ENCODE data around the gene HOXD3.

Gene HOXD3

DNA sequence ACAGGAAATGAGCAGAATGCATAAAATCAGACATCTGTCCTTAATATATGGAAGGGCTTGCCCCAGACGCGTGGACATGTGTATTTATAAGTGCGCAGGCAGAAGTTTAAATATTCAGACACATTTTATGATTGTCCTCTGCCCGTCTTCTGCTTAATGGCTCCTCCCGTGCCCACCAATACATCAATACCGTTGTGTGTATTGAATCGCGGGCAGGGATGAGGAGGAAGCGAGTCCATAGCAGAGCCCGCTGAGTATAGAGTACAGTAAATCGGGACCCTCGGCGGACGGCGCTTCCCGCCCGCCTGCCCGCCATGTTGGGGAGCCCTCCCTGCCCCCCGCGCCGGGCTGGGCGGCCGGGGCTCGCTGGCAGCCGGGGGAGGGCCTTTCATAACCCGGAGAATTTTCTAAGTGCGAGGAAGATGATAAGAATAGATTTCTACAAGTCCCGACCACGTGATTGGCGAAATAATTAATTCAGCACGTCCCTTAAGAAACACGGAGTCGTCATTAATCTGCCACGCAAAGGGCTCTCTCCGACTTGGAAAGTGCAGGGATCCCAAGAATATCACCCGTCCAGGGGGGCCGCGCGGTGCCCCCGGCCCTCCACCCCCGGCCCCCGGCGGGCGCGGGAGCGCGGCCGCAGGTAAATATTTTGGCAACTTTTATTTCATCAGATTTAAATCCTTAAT is at the start of gene HOXD3:
Gene HOXD3, plus strand, starts transcription at position 501 of the 692 bp plus-strand sequence. CDS start 11,808 bp downstream, outside the sequence.
- DNase-seq, result no peak

DNA sequence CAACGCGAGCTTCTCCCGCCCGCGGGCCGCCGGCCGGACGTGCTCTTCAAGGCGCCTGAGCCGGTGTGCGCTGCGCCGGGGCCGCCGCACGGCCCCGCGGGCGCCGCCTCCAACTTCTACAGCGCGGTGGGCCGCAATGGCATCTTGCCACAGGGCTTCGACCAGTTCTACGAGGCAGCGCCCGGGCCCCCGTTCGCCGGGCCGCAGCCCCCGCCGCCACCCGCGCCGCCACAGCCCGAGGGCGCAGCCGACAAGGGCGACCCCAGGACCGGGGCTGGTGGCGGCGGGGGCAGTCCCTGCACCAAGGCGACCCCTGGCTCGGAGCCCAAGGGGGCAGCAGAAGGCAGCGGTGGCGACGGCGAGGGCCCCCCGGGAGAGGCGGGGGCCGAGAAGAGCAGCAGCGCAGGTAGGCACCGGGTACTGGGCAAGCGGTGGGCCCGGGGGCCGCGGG is 49.4 kb upstream of the HOXD3 start:
- DNase-seq, result no peak

DNA sequence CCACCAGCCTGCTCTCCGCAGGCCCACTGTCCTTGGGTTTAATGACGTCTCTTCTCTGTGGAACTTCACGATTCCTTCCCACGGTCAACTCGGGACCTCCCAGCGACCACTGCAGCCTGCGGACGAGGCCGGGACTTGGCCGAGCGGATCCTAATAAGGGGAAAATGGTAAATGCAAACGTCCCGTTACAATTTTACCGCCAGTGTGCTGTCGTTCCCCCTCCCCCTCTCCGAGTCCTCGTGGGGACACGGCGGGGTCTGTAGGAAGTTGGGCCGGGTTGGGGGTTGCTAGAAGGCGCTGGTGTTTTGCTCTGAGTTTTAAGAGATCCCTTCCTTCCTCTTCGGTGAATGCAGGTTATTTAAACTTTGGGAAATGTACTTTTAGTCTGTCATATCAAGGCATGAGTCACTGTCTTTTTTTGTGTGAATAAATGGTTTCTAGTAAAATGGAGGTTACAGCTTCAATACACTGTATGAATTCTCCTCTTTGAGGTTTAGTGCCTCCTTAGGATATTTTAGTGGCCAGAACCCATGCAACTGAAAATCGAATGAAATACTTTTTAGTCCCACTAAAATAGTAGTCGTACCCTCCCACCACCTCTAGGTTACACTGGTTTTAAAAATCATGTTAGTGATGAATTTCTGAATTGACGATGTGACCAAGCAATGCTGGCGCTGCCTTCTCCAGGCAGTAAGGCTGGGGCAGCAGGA is 47.8 kb upstream of the HOXD3 start:
- no peak for DNase-seq

DNA sequence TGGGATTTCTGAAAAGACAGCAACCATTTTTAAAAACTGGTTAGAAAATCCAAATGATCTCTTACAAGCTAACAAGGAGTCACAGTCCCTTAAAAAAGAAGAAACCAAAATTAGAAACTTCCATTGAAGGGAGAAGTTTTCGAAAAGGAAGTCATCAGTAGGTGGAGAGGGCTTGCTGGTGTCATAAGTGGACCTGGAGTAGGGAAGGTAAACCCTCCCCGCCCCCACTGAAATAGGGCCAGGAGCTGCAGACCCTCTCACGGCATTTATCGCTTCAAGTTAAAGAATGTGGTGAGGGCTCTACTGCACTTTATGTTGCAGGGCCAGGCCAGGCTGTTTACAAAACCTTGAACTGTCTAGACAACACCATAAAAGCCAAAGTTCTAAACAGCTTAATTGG is 47.2 kb upstream of the HOXD3 start:
- DNase-seq, result no peak

DNA sequence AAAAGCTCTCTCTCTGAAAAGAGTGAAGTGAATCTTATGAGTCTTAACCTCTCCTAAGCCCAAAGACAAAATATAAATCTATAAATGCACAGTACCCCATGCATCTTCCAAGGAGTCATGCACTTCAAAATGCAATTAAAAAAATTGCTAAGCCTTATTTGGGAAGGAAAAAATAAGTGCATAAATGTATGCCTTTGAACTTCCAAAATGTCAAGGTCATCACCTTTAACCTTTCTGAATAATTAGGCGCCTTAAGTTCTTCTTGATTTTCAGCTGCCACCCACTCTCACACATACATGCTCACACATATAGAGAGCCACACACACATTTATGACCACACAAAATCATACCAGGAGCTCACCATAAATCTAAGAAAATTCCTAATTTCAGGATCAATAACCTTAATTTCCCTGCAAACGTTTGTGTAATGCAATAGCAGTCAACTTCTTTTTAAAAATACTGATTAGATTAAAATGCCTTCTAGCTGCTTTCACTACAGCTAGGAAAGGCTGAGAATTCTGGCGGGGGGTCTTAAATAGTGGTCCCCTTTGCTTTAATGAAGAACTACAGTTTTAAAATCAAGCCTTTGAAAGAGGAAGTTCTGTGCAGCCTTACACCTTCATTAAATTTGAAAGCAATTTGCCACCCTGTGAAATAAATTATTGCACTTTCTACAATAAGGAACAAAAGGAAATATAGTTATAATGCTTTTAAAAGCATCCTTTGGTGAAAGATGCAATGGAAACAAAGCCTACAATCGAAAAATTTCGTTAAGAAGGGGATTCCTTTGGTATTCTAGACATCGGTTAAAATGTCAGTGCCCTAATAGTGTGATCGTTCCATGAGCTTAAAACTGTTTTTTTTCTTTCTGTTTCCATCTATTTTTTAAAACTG is 46.4 kb upstream of the HOXD3 start:
- DNase-seq, result no peak

DNA sequence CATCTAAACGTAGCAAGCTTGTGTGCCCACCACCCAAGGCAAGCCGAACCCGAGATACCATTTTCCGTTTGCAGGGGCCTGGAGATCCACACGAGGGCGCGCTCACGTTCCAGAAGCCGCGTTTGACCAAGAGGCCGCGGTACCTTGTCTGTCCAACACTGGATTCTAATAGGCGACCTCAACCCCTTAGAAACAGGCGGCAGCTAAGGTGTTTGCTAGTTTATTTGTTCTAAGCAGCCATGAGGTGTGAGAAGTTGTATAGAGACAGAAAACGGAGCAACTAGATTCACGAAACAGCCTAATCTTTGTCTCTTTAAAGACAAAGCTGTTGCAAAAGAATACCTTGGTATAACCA is 45.8 kb upstream of the HOXD3 start:
- no peak for DNase-seq

DNA sequence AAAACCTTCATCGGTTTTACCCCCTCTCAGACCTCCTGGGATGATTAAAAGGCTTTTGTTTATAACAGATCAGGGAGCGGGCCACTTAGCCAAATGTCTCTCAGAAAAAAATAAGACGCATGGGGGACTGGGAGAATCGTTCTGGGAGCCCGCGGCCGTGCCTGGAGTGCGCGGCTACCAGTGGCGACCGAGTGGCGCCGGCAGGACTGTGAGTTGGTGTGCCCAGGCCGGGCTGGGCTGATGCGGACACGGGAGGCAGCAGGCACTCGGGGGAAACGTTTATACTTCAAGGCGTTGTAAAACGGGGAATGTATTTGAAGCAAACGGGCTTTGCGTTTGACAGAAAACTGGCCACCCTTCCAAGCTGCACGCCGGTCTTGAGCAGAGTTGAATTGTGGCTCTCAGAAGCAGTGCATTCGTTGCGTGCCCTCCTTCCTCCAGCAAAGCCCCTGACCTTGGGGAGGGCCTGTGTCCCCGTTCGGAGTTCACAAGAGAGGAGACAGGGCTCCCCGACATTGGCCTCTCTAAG is 45.2 kb upstream of the HOXD3 start:
- DNase-seq, result no peak

DNA sequence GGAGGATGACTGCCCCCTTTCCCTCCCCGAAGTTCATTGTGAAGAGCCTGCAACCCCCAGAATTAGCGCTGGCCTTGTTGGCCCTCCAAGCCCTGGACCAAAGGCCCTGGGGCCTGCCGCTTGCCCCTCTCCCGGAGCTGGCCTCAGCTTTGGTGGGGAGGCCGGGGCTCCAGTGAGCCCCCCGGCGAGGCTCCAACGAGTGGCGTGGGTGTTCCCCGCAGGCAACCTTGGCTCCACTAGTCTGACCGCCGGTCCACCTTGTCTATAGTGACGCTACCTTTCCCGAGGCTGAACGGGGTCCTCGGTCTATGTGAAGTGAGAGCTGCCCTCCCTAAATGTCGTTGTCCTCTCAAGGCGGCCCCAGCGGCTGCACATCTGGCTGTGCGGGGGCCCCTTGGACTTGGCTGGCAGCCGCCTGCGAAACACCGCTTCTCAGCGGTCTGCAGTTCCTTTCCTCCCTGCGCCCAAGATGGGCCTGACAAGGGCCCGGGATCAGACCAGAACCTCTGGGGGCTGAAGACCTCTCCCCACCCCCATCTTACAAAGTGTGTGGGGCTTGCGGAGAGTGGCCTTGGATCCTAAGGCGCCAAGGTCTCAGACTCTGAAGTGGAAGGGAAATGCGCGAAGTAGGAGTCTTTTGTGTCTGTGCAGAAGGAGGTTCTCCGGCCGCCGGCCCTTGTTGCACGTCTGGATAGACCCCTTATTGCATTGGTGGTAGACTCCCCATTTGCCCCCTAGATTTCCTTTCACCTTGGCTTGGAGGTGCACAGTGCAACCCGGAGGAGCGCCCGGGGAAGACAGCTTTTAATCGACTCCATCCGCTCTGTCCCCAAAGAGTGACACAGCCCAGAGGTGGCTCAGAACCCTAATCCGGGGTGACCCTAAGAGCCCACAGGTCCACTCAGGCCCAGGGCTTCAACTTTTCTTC is 44.5 kb upstream of the HOXD3 start:
- no peak for DNase-seq

DNA sequence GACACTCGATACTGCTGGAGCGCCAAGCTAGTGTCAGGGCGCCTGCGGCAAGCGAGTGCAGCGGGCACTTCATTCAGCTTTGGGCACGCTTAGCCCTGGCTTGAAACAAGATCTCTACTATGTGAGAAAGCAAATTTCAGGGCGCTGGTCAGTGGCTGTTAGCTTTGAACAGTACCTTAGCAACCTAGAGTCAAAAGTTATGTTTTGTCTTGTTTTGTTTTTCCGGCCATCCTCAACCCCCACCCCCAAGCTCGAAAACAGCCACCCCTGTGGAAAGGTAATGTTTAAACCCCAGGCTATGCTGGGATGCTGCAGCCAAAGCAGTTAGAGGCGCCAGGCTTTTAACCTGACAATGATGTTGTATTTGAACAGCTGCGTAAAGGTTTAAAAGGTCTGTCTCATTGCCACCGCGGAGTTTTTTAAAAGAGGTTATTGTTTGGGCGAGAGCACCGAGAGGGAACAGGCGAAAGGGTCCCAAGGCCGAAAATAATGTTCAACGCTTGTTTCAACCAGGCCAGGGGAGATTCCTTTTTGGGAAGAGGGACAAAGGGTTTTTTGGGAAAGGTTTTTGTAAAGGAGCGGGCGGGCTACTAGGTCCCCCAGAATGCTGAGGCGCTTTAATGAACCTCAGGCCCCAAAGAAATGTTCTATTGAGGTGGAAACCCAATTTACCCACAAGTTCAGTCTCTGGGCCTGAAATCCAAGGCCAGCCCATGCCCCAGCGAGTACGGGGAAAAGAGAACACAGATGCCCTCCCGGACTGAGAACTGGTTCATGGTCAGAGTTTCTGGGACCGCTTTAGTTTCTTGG is 42.8 kb upstream of the HOXD3 start:
- peak; percentile 28 for DNase-seq

DNA sequence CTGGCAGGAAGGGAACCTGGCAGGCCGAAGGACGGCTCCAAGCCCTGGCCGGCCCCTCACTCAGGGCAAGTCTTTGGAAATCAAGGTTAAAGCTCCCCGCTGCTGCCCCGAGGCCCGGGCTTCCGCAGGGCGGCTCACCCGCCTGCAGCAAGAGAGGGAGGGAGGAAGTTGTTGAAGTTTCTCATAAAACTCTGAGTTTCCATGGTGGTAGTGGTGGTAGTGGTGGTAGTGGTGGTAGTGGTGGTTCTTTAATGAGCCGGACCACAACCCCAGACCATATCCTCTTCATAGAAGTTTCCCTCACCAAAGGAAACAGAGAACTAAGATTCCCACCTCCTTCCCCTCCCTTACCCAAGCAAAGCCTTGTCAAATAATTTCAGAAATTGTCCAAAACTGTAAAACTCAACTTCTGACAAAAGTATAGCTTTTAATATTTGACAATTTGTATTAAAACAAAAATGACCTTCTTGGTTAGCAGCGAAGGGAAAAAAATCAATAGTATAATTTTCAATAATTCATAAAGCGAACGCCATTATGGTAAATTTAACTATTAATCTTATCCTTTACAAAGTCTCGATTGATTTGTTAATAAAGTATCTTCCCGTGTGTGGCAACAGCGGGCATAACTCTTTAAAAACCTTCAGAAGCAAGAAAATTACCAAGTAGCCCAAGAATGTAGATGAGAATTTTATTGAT is 42.0 kb upstream of the HOXD3 start:
- DNase-seq, result no peak

DNA sequence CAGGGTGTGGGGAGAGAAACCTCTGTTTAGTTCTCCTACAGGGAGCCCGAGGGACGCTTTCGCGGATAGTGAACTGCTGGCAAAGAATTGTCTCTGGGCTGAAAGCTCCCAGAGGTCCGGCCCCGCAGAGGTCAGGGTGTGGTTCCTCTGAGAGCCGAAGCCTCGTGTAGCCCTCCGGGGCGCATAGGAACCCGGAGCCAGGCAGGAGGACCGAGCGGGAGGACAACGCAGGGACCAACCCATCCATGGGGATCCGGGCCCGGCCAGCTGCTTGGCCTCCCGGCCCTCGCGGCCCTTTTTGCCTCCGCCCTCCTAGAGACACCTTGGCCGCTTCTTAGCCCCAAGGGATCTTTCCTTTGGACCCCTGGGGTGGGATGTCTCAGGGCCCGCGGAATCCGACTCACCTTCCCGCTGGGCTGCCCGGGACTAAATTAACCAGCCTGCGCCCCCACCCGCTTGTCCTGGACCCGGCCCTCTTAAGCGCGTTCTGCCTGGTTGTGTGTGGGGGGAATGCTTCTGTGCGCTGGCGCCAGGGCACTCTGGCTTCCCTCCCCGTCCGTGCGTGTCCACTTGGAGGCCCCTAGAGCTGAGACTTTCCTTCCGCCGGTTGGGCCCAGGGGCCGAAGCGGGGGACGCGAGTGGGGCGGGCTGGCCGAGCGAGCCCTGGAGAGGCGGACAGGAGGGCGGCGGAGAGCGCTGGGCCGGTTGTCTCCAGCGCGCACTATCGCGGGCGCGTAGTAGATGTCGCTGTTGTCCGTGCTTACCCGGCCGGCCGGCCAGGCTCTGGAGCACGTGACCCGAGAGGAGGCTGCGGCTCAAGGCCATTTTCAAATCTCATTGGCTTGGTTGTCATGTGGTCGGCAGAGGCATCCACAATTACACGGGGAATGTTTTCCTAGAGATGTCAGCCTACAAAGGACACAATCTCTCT is 41.0 kb upstream of the HOXD3 start, which contains the start of gene HOXD10:
Gene HOXD10, plus strand, starts transcription at position 896 of the 931 bp plus-strand sequence. CDS start 56 bp downstream, outside the sequence.
- DNase-seq, result no peak

DNA sequence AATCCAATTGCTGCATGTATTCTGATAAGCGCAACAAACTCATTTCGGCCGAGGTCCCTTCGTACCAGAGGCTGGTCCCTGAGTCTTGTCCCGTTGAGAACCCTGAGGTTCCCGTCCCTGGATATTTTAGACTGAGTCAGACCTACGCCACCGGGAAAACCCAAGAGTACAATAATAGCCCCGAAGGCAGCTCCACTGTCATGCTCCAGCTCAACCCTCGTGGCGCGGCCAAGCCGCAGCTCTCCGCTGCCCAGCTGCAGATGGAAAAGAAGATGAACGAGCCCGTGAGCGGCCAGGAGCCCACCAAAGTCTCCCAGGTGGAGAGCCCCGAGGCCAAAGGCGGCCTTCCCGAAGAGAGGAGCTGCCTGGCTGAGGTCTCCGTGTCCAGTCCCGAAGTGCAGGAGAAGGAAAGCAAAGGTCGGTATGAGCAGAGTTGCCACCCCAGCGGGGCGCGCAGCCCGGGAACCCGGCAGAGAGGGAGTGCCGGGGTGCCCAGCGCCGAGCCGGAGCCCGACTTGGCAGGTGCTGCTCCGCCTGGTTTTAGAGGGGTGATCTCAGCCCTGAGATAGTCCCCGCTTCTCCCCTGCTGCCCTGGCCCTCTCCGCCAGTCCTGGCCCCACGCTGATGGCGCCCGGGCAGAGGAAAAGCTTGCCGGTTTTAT is 39.8 kb upstream of the HOXD3 start:
- no peak for DNase-seq

DNA sequence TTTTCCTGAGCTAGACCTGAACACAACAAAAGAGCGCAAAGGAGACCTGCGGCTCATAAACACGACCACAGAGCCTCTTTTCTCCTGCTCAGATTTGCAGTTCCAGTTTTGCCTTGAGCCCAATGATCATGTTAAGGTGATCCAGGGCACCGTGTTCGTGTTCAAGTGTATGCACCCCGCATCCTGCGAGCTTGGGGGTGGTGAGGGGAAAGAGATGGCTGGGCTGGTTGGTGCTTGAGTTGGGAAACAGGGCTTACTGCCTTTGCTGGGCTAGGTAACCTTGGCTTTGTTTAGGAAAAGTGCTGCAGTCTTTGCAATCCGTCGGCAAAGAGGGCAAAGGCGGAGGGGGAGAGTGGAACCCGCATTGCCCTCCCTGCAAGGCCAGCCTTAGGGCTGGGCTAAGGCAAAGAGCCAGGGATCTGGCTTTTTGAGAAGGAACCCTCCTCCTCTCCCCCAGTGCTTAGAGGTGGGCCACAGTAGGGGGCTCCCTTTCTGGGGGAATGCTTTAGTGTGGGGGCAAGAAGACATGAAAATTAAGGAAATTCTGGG is 39.2 kb upstream of the HOXD3 start:
- no peak for DNase-seq

DNA sequence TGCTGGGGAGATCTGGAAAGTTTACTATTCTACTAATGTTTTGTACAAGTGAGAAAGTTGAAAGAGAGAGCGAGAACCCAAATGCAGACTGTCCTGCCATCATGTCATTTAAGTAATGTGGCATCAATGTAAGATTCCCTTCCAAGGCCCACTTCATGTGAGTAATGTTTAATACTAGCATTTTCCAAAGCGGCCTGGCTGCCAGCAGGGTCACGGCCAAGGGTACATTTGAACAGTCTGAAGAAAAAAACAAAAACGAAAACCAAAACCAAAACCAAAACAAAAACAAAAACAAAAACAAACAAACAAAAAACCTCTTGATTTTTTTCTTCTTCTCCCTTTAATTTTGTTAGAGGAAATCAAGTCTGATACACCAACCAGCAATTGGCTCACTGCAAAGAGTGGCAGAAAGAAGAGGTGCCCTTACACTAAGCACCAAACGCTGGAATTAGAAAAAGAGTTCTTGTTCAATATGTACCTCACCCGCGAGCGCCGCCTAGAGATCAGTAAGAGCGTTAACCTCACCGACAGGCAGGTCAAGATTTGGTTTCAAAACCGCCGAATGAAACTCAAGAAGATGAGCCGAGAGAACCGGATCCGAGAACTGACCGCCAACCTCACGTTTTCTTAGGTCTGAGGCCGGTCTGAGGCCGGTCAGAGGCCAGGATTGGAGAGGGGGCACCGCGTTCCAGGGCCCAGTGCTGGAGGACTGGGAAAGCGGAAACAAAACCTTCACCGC is 38.3 kb upstream of the HOXD3 start:
- DNase-seq, result no peak

DNA sequence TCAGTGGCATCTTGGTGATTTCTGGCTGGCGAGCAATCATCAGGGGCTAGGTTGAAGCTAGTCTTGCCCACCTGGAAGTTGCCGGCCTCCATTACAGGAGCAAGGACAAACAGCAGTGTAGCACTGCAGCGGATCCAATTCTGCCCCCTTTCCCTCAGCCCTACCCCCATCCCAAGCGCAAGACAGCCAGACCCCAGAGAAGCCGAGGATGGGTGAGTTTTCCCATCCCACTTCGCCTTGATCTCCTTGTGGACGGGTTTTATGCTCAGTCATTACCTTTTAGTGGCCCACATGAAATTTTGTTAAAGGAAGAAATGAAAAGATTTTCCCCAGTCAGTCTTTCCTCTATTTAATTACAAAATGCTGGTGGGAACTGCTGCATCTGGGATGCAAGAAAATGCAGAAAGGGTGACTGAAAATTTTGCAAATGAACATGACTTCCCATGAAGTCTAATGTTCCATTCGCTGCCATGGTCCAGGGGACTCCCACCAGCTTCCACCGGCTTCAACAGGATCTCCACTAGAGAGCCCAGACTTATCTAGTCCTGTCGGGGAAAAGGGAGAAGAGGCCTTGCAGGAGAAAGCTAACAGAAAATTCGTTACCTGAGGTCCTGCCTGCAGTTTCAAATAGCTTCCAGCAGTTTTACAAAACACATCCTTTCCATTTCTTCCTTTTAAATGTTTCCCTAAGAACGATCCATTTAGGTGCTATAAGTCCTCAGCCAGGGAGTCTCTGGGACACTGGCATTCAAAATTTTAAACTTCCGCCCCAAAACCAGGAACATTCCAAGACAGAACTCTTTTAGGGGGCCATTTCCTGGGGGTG is 36.5 kb upstream of the HOXD3 start:
- no peak for DNase-seq

DNA sequence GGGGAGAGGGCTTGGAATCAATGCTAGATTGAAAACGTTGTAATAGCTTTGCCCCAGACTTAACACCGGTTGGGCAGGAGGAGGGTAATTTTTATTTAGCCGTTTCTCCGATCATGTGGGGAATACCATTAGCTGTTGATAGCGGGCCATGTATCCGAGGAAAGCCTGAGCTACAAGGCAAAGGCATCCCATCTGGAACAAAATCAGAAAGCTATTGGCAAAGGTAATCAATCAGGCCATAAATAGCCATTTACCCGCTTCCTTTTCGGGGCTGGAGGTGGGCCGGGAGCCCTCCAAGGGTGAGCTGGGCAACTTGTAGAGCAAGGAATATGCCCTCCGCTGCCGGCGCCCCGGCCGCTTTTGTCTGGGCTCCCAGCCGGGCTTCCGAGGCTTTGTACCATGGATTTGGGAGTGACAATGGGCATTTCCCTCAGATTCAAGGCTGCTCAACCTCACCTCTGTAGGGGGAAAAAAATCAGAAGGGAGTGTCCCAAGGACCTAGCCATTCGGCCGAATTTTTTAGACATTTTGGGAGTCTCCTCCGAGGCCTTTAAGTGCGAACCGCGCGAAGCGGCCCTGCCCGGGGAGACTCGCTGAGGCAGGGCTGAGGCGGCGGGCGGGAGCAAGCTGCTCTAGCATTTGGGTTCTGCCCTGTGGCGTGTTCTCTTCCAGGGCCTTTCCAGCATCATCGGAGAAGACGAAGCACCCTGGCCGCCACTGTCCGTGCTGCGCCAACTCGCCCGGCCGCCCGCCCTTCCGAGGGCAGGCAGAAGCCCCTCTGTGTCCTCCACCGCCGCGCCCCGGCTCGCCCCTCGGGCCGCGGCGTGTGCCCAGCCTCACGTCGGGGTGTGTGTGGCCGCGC is 35.7 kb upstream of the HOXD3 start:
- no peak for DNase-seq
